CD14-positive monocyte (primary cell): Measurements from ENCODE around the gene KRT27. TPM values are rescaled to one million over a fixed set of nuclear protein-coding genes. Genes with fewer than 3 reads are reported as not detected.
"Not testable (repeated sequence)": the region's sequence is repeated elsewhere in the genome, so short reads cannot be mapped to it uniquely, and the experiment has no call there.

Experiments
- DNase-seq, 3 donors: peaks; one replicate each; pipeline ENCODE4 v3.0.0-alpha.2; 2011 to 2022
- H2AFZ ChIP-seq: 2 replicates; pipeline ENCODE4 v1.6.0; 2012; ENCODE audit warnings: mild to moderate bottlenecking, low read depth, low read length, inconsistent platforms; ENCODE audit not compliant: insufficient read depth, poor library complexity, severe bottlenecking
- H3K27ac ChIP-seq, 2 donors: 1 replicate in 1 of 2; 2 replicates in 1 of 2; pipeline ENCODE4 v1.5.1; 2012 to 2013; ENCODE audit warnings: low read length in 2 of 2, control low read depth in 1 of 2, inconsistent platforms in 1 of 2, low read depth in 1 of 2, mild to moderate bottlenecking in 1 of 2
- H3K27me3 ChIP-seq, 2 donors: one replicate each; pipeline versions ENCODE4 v1.6.0 to v1.6.1; 2011 to 2013; ENCODE audit warnings: low read length in 2 of 2; ENCODE audit not compliant: control insufficient read depth in 2 of 2, insufficient read depth in 2 of 2
- H3K36me3 ChIP-seq, 2 donors: replicated peaks in 1 of 2; 1 replicate in 1 of 2; 2 replicates in 1 of 2; pipeline versions ENCODE4 v1.5.1 to v1.6.1; 2012 to 2013; ENCODE audit warnings: low read length in 2 of 2, control low read depth in 1 of 2, inconsistent platforms in 1 of 2, mild to moderate bottlenecking in 1 of 2; ENCODE audit not compliant: insufficient read depth in 2 of 2, control insufficient read depth in 1 of 2
- H3K4me1 ChIP-seq, 2 donors: 1 replicate in 1 of 2; 2 replicates in 1 of 2; pipeline versions ENCODE4 v1.5.1 to v1.6.1; 2012 to 2013; ENCODE audit warnings: low read length in 2 of 2, control low read depth in 1 of 2, inconsistent platforms in 1 of 2, mild to moderate bottlenecking in 1 of 2, moderate library complexity in 1 of 2; ENCODE audit not compliant: insufficient read depth in 2 of 2, control insufficient read depth in 1 of 2
- H3K4me2 ChIP-seq: replicated peaks from 2 replicates; pipeline ENCODE3; 2012; ENCODE audit warnings: low read length, moderate library complexity, mild to moderate bottlenecking; ENCODE audit not compliant: poor library complexity, severe bottlenecking; ENCODE audit errors: extremely low read depth
- H3K4me3 ChIP-seq, 3 experiments: fragments of 200-600 bp in 1 of 3; sonication (generic) in 1 of 3; replicated peaks in 1 of 3; 1 replicate in 2 of 3; 2 replicates in 1 of 3; pipeline ENCODE4 v1.5.1; 2011 to 2013; ENCODE audit warnings: low read length in 3 of 3, mild to moderate bottlenecking in 3 of 3, control low read depth in 2 of 3, low read depth in 2 of 3, inconsistent platforms in 1 of 3, moderate library complexity in 1 of 3
- H3K79me2 ChIP-seq: 2 replicates; pipeline ENCODE4 v1.6.0; 2012; ENCODE audit warnings: mild to moderate bottlenecking, control low read depth, inconsistent platforms, low read length, moderate library complexity; ENCODE audit not compliant: insufficient read depth
- H3K9ac ChIP-seq: 2 replicates; pipeline ENCODE4 v1.6.0; 2017; ENCODE audit warnings: low read length, mild to moderate bottlenecking; ENCODE audit not compliant: insufficient read depth, poor library complexity, severe bottlenecking
- H3K9me3 ChIP-seq, 2 donors: replicated peaks in 1 of 2; 1 replicate in 1 of 2; 2 replicates in 1 of 2; pipeline versions ENCODE4 v1.5.1 to v1.6.1; 2012 to 2013; ENCODE audit warnings: low read length in 2 of 2, control low read depth in 1 of 2; ENCODE audit not compliant: control insufficient read depth in 1 of 2, insufficient read depth in 1 of 2
- H4K20me1 ChIP-seq: 2 replicates; pipeline ENCODE4 v1.6.0; 2012; ENCODE audit warnings: mild to moderate bottlenecking, low read length, control low read depth, moderate library complexity; ENCODE audit not compliant: insufficient read depth
- H3K27ac Mint-ChIP-seq, 7 donors: one replicate each; pipeline ENCODE4 v1.8.0; 2020; ENCODE audit warnings: mild to moderate bottlenecking in 7 of 7, mixed read lengths in 7 of 7, moderate library complexity in 6 of 7, inconsistent platforms in 2 of 7
- H3K27me3 Mint-ChIP-seq, 3 donors: one replicate each; pipeline ENCODE4 v1.8.0; 2021 to 2022; ENCODE audit warnings: low read depth in 3 of 3, mild to moderate bottlenecking in 3 of 3, mixed read lengths in 3 of 3, moderate library complexity in 3 of 3, inconsistent platforms in 1 of 3
- H3K36me3 Mint-ChIP-seq, 2 donors: one replicate each; pipeline ENCODE4 v1.8.0; 2020; ENCODE audit warnings: mixed read lengths in 2 of 2, inconsistent platforms in 1 of 2, mild to moderate bottlenecking in 1 of 2
- H3K4me1 Mint-ChIP-seq: one replicate; pipeline ENCODE4 v1.8.0; 2020; ENCODE audit warnings: mild to moderate bottlenecking, mixed read lengths
- H3K4me3 Mint-ChIP-seq, 2 donors: one replicate each; pipeline ENCODE4 v1.8.0; 2020; ENCODE audit warnings: mild to moderate bottlenecking in 2 of 2, mixed read lengths in 2 of 2, moderate library complexity in 1 of 2
- H3K9me3 Mint-ChIP-seq, 7 donors: one replicate each; pipeline ENCODE4 v1.8.0; 2020 to 2022; ENCODE audit warnings: mixed read lengths in 7 of 7, mild to moderate bottlenecking in 6 of 7, moderate library complexity in 6 of 7, inconsistent platforms in 2 of 7
- WGBS: methylation state at CpG from one replicate; pipeline ENCODE4 v1.1.5; 2013; ENCODE audit warnings: missing lambda C conversion rate; ENCODE audit not compliant: insufficient coverage; 5-methylcytosine and 5-hydroxymethylcytosine counted together
- intact Hi-C, 2 donors: fragments of 100-400 bp; cut with micrococcal nuclease; formaldehyde crosslinking; loops; one replicate each; pipeline versions ENCODE4 v1.15.0 to v1.15.1; 2023
- polyA plus RNA-seq, 3 donors: library from polyadenylated mRNA; depleted of rRNA in 1 of 3; unstranded in 2 of 3; stranded (reverse) in 1 of 3; fragments of 300-500 nt in 2 of 3; fragments of >200 nt in 1 of 3; fragmentation: Illumina TruSeq in 2 of 3; gene quantifications; 1 replicate in 2 of 3; 2 replicates in 1 of 3; pipeline ENCODE4 v1.2.3, GENCODE V29; 2012 to 2021
- TF ChIP-seq, protein P1 (sequence below): fragments of 200-600 bp; IDR thresholded peaks from one replicate; pipeline ENCODE4 v1.8.0; 2022; ENCODE audit warnings: antibody characterized with exemption, mild to moderate bottlenecking

Gene KRT27
- polyA plus RNA-seq, 3 donors: not detected

DNA sequence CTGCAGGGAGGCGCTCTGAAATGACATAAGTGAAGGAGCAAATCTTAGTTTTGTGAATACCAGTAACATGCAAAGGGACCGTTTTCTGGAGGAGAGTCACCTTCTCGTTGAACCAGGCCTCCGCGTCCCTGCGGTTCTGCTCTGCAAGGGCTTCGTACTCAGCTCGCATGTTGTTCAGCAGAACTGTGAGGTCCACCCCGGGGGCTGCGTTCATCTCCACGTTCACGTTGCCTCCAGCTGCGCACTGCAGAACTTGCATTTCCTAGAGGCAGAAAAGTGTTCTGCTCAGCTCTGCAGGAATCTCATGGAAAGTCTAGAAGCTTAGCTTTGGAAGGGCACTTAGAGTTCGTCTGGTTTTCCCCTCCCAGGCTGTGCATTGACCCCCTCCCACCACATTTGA is 31.3 kb downstream of the KRT27 start:
- peak overlapping the region in 1 of 2 donors; percentile 19 for H3K4me3 Mint-ChIP-seq

DNA sequence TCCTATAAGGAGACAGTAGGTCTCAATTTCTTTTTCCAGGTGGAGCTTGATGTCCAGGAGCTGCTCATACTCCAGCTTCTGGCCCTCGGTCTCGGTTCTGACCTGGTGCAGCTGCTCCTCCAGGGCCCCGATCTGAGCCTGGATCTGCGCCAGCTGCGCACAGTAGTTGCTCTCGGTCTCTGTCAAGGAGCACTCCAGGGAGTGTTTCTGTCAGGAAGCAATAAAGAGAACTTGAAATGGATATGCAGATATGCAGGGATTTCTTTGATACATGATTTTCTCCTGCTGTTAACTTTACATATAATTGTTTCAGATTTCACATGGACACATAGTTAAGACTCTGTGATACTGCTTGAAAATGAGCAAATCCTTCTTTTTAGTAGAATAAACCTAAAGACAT is 32.0 kb downstream of the KRT27 start:
- no peak overlapping the region for H3K27ac Mint-ChIP-seq
- peaks cover 6 to 22% of the 10 kb centered on the region in 2 donors for H3K27me3 ChIP-seq
- peaks cover 0 to 22% (median 21%) of the 10 kb centered on the region in 3 donors for H3K27me3 Mint-ChIP-seq
- peaks cover 0 to 6% of the 10 kb centered on the region in 2 donors for H3K9me3 ChIP-seq
- H3K4me3 ChIP-seq: no peak overlapping the region
- WGBS: no CpG with 5 or more reads among the region's 6 CpGs
- no peaks in the 10 kb centered on the region for H4K20me1 ChIP-seq
- no peaks in the 10 kb centered on the region for H3K79me2 ChIP-seq
- no peaks in the 10 kb centered on the region for H3K36me3 Mint-ChIP-seq
- no peak for DNase-seq
- H3K4me1 ChIP-seq: no peaks in the 10 kb centered on the region
- no peak overlapping the region for H3K27ac ChIP-seq
- no peak overlapping the region for H3K4me2 ChIP-seq
- H2AFZ ChIP-seq: no peak overlapping the region
- peaks cover 0 to 9% (median 3%) of the 10 kb centered on the region in 7 donors for H3K9me3 Mint-ChIP-seq
- H3K9ac ChIP-seq: no peak overlapping the region
- H3K4me3 Mint-ChIP-seq: no peak overlapping the region
- TF ChIP-seq, protein P1, sequence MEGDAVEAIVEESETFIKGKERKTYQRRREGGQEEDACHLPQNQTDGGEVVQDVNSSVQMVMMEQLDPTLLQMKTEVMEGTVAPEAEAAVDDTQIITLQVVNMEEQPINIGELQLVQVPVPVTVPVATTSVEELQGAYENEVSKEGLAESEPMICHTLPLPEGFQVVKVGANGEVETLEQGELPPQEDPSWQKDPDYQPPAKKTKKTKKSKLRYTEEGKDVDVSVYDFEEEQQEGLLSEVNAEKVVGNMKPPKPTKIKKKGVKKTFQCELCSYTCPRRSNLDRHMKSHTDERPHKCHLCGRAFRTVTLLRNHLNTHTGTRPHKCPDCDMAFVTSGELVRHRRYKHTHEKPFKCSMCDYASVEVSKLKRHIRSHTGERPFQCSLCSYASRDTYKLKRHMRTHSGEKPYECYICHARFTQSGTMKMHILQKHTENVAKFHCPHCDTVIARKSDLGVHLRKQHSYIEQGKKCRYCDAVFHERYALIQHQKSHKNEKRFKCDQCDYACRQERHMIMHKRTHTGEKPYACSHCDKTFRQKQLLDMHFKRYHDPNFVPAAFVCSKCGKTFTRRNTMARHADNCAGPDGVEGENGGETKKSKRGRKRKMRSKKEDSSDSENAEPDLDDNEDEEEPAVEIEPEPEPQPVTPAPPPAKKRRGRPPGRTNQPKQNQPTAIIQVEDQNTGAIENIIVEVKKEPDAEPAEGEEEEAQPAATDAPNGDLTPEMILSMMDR: no peak
- intact Hi-C loops: no loop called here
- H3K4me1 Mint-ChIP-seq: no peaks in the 10 kb centered on the region
- H3K36me3 ChIP-seq: no peaks in the 10 kb centered on the region

More for the DNA sequence above, 31.3 kb downstream of the KRT27 start:
- Histone ChIP-seq H3K4me2 (no peak overlapping the region), H3K79me2 (no peaks in the 10 kb centered on the region), H3K4me1 (no peaks in the 10 kb centered on the region), H3K4me3 (no peak overlapping the region), H3K9ac (no peak overlapping the region), H3K36me3 (no peaks in the 10 kb centered on the region), H3K27ac (no peak overlapping the region), H3K9me3 (peaks cover 0 to 6% of the 10 kb centered on the region in 2 donors), H4K20me1 (no peaks in the 10 kb centered on the region), H2AFZ (no peak overlapping the region), H3K27me3 (peaks cover 6 to 20% of the 10 kb centered on the region in 2 donors)
- peaks cover 1 to 23% (median 18%) of the 10 kb centered on the region in 3 donors for H3K27me3 Mint-ChIP-seq
- H3K4me1 Mint-ChIP-seq: no peaks in the 10 kb centered on the region
- TF ChIP-seq, protein P1: no peak
- peaks cover 0 to 9% (median 3%) of the 10 kb centered on the region in 7 donors for H3K9me3 Mint-ChIP-seq
- no peak overlapping the region for H3K27ac Mint-ChIP-seq
- WGBS: 96% methylated on average over 13 of the region's 14 CpGs
- DNase-seq: no peak
- intact Hi-C loops: no loop called here
- H3K36me3 Mint-ChIP-seq: no peaks in the 10 kb centered on the region

DNA sequence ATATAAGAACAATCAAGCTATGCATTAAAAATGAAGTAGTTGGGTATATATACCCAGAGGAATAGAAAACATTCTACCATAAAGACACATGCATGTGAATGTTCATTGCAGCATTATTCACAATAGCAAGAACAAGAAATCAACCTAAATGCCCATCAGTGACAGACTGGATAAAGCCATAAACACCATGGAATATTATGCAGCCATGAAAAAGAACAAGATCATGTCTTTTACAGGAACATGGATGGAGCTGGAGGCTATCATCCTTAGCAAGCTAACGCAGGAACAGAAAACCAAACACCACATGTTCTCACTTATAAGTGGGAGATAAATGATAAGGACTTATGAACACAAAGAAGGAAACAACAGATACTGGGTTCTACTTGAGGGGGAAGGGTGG is 33.7 kb downstream of the KRT27 start:
- no CpG with 5 or more reads among the region's 1 CpG for WGBS
- H3K27me3 Mint-ChIP-seq: peaks cover 3 to 27% (median 20%) of the 10 kb centered on the region in 3 donors
- H3K36me3 Mint-ChIP-seq, H4K20me1 ChIP-seq, DNase-seq, H3K36me3 ChIP-seq, H3K9me3 Mint-ChIP-seq, H3K4me2 ChIP-seq, H3K4me3 ChIP-seq, H3K9me3 ChIP-seq, H3K4me1 Mint-ChIP-seq, H2AFZ ChIP-seq, H3K9ac ChIP-seq, H3K4me3 Mint-ChIP-seq, H3K27ac ChIP-seq, H3K27ac Mint-ChIP-seq, intact Hi-C loops, H3K4me1 ChIP-seq, H3K79me2 ChIP-seq: not testable (repeated sequence)
- H3K27me3 ChIP-seq: peaks cover 8 to 22% of the 10 kb centered on the region in 2 donors
